Upper lobe of left lung (tissue), 6 donors: ENCODE measurements around the gene KRTAP19-4. TPM values are rescaled to one million over a fixed set of nuclear protein-coding genes. Genes with fewer than 3 reads are reported as not detected.

ENCODE experiments used
- ATAC-seq, 2 donors: fragments of 200-7000 bp; cut with Tn5 transposase; one replicate each; pipeline ENCODE4 v1.9.1; 2022; ENCODE audit warnings: mild to moderate bottlenecking in 2 of 2, moderate library complexity in 2 of 2; ENCODE audit not compliant: low FRiP score in 2 of 2
- DNase-seq, 2 donors: peaks; one replicate each; pipeline ENCODE4 v3.0.0-alpha.2; 2019 to 2020
- H3K27ac ChIP-seq, 4 donors: fragments of 200-600 bp; sonication (generic); one replicate each; pipeline ENCODE4 v1.5.1; 2016 to 2019
- H3K27me3 ChIP-seq, 4 donors: fragments of 200-600 bp; sonication (generic); one replicate each; pipeline ENCODE4 v1.5.1; 2017 to 2019
- H3K36me3 ChIP-seq, 4 donors: fragments of 200-600 bp; sonication (generic); one replicate each; pipeline ENCODE4 v1.5.1; 2016 to 2019
- H3K4me1 ChIP-seq, 4 donors: fragments of 200-600 bp; sonication (generic); one replicate each; pipeline ENCODE4 v1.5.1; 2018 to 2019
- H3K4me3 ChIP-seq, 4 donors: fragments of 200-600 bp; sonication (generic); one replicate each; pipeline ENCODE4 v1.5.1; 2017 to 2019; ENCODE audit warnings: mild to moderate bottlenecking in 2 of 4, moderate library complexity in 1 of 4
- H3K9me3 ChIP-seq, 4 donors: fragments of 200-600 bp; sonication (generic); one replicate each; pipeline ENCODE4 v1.5.1; 2018 to 2019
- EP300 ChIP-seq, 4 donors: sonication (generic); formaldehyde crosslinking; IDR thresholded peaks; one replicate each; pipeline ENCODE4 v1.5.1; 2017; ENCODE audit warnings: antibody characterized with exemption in 4 of 4, control low read depth in 2 of 4
- POLR2A ChIP-seq, 4 donors: fragments of 450-650 bp; IDR thresholded peaks; one replicate each; pipeline ENCODE4 v1.5.1; 2016 to 2017; ENCODE audit warnings: antibody characterized with exemption in 4 of 4, mild to moderate bottlenecking in 2 of 4
- POLR2AphosphoS5 ChIP-seq, 2 donors: sonication (generic); formaldehyde crosslinking; IDR thresholded peaks; one replicate each; pipeline ENCODE4 v1.5.1; 2017; ENCODE audit warnings: antibody characterized with exemption in 2 of 2
- WGBS, 2 donors: methylation state at CpG; one replicate each; pipeline ENCODE4 v1.1.5; 2017 to 2018; 5-methylcytosine and 5-hydroxymethylcytosine counted together
- total RNA-seq, 6 donors: library from RNA; depleted of rRNA in 4 of 6; stranded (reverse); fragments of >200 nt in 4 of 6; gene quantifications; one replicate each; pipeline versions ENCODE4 v1.1.0 to v1.2.1, GENCODE V29; 2016 to 2021
- TF ChIP-seq, protein P1 (sequence below), 6 experiments: fragments of 450-650 bp in 4 of 6; fragments of 200-600 bp in 2 of 6; sonication (generic) in 2 of 6; IDR thresholded peaks; one replicate each; pipeline ENCODE4 v1.5.1; 2016 to 2019; ENCODE audit warnings: antibody characterized with exemption in 6 of 6
- donor health status: DM: no; HTN: no; CAD: no; lungs with moderate emphysema.
- donor health status: DM: no; HTN: yes; CAD: no; lungs with severe emphysema.

Gene KRTAP19-4
- total RNA-seq, 6 donors from 2014 or later = not detected

DNA sequence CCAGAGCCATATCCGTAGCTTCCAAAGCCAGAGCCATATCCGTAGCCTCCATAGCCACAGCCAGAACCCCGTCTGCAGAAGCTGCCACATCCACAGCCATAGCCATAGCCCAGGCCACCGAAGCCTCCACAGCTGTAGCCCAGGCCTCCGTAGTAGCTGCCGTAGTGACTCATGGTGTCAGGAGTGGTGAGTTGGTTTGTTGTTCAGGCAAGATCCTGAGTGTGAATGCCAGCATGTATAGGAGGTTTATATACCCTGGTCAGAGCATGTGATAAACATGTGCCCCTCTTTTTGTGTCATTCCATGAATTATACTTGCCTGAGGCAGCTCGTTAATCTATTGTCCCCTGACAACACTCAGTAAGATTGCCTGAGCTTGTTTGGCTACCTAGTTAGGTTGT, 16.8 kb downstream of the KRTAP19-4 start, which contains the start of gene KRTAP19-1:
Gene KRTAP19-1, minus strand, starts transcription at position 223 of the 400 bp plus-strand sequence. Its CDS starts 50 bp downstream, at position 173.
- Histone ChIP-seq H3K4me1 (no peaks in the 10 kb centered on the region), H3K9me3 (no peaks in the 10 kb centered on the region), H3K27ac (no peak within 1 kb of the TSS), H3K4me3 (no peak within 1 kb of the TSS), H3K36me3 (no peaks in the 10 kb centered on the region), H3K27me3 (no peaks in the 10 kb centered on the region)
- DNase-seq = no peak
- WGBS, 2 donors = 86 to 94% methylated on average over 7 of the region's 7 CpGs
- ATAC-seq = no peak
- TF ChIP-seq EP300 (IDR thresholded peaks at IDR 0.05) (no peak), POLR2A (IDR thresholded peaks at IDR 0.05) (no peak), POLR2AphosphoS5 (IDR thresholded peaks at IDR 0.05) (no peak)
- TF ChIP-seq, protein P1, sequence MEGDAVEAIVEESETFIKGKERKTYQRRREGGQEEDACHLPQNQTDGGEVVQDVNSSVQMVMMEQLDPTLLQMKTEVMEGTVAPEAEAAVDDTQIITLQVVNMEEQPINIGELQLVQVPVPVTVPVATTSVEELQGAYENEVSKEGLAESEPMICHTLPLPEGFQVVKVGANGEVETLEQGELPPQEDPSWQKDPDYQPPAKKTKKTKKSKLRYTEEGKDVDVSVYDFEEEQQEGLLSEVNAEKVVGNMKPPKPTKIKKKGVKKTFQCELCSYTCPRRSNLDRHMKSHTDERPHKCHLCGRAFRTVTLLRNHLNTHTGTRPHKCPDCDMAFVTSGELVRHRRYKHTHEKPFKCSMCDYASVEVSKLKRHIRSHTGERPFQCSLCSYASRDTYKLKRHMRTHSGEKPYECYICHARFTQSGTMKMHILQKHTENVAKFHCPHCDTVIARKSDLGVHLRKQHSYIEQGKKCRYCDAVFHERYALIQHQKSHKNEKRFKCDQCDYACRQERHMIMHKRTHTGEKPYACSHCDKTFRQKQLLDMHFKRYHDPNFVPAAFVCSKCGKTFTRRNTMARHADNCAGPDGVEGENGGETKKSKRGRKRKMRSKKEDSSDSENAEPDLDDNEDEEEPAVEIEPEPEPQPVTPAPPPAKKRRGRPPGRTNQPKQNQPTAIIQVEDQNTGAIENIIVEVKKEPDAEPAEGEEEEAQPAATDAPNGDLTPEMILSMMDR (IDR thresholded peaks at IDR 0.05) = no peak

DNA sequence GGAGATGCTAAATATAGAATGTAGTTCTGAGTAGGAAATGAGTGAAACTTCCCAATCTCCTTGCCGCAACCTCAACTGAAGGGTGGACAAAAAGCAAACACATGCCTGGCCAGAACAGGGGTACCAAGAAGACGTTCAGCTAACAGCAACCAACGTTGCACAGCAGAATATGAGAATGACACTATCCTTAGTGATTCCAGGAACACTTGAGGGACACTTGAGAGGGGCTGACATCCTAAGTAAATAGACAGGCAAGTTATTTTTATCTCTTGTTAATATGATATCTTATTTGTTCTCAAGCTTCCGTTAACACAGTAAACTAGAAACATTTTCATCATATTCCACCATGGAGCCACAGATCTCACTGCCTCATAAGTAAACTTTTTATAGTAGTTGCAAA, 17.7 kb downstream of the KRTAP19-4 start:
- DNase-seq (no peak), ATAC-seq (no peak)
- TF ChIP-seq POLR2A (IDR thresholded peaks at IDR 0.05) (no peak), POLR2AphosphoS5 (IDR thresholded peaks at IDR 0.05) (no peak)
- H3K4me3 ChIP-seq = no peak overlapping the region
- no peaks in the 10 kb centered on the region for H3K27me3 ChIP-seq
- WGBS, 2 donors = 40 to 44% methylated on average over 4 of the region's 4 CpGs
- no peaks in the 10 kb centered on the region for H3K4me1 ChIP-seq
- H3K27ac ChIP-seq = no peak overlapping the region
- H3K36me3 ChIP-seq = no peaks in the 10 kb centered on the region
- no peaks in the 10 kb centered on the region for H3K9me3 ChIP-seq

DNA sequence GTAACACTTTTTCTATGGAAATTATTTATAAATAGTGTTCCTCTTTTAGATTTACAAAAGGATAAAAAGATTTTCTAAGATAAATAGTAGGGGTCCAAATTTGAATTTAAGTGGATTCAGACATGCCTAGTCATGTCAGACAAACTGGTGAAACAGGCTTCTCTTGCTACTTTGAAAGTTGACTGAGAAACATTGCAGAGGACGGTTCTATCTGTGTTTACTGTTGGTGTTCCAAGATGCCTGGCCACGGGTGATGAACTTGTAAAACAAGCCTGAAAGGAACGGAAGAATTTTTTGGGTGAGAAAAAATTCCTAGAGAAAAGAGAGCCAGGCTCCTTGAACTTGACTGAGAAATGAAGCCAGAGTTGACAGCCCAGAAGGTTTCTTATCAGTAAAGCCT, 19.0 kb downstream of the KRTAP19-4 start:
- Histone ChIP-seq H3K27me3 (no peaks in the 10 kb centered on the region), H3K9me3 (no peaks in the 10 kb centered on the region), H3K4me1 (no peaks in the 10 kb centered on the region), H3K4me3 (no peak overlapping the region), H3K36me3 (no peaks in the 10 kb centered on the region), H3K27ac (no peak overlapping the region)
- 25 to 41% methylated on average over 3 of the region's 3 CpGs for WGBS, 2 donors
- no peak for ATAC-seq
- TF ChIP-seq POLR2A (IDR thresholded peaks at IDR 0.05) (no peak), POLR2AphosphoS5 (IDR thresholded peaks at IDR 0.05) (no peak), EP300 (IDR thresholded peaks at IDR 0.05) (no peak)
- TF ChIP-seq, protein P1 (IDR thresholded peaks at IDR 0.05) = no peak
- no peak for DNase-seq

DNA sequence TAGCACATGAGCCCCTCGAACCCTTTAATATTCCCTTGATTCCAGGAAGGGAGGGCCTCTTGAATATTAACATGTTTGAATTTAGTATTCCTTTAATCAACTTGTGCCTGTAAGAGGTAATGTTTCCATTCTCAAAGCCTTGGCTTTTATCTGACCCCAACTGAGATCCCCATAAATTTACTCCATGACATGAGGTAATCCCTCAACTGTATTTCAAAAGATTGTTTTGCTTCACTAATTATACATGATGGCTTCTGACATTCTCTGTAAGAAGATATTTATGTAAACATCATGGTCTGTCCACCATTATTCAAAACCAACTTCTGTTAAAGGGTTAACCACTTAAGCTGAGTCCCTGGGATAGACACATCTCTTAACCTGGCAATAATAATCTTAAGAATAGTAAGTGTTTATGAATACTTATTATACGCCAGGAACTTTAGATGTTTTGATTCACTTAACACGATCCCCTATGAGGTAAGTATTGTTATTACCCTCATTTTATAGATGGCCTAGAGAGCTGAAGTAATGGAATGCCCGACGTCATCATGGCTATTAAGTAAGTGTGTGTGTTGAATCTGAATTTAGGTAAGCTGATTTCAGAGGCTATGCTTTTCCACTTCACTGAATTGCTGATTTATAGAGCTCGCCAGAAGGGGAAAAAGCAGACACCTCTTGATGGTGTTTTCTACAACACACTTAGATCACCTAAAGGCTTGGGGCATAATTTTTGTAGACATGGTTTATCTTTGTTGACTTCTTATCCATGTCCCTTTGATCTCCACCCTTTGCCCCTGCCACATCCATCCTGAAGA, 27.9 kb downstream of the KRTAP19-4 start:
- DNase-seq (no peak), ATAC-seq (no peak)
- Histone ChIP-seq H3K4me3 (no peak overlapping the region), H3K9me3 (no peaks in the 10 kb centered on the region), H3K27me3 (no peaks in the 10 kb centered on the region), H3K27ac (no peak overlapping the region), H3K36me3 (no peaks in the 10 kb centered on the region), H3K4me1 (no peaks in the 10 kb centered on the region)
- 51 to 65% methylated on average over 6 of the region's 6 CpGs for WGBS, 2 donors
- TF ChIP-seq POLR2A (IDR thresholded peaks at IDR 0.05) = no peak
- TF ChIP-seq, protein P1 (IDR thresholded peaks at IDR 0.05) = no peak
- no peak for TF ChIP-seq POLR2AphosphoS5 (IDR thresholded peaks at IDR 0.05)
- TF ChIP-seq EP300 (IDR thresholded peaks at IDR 0.05) = no peak

DNA sequence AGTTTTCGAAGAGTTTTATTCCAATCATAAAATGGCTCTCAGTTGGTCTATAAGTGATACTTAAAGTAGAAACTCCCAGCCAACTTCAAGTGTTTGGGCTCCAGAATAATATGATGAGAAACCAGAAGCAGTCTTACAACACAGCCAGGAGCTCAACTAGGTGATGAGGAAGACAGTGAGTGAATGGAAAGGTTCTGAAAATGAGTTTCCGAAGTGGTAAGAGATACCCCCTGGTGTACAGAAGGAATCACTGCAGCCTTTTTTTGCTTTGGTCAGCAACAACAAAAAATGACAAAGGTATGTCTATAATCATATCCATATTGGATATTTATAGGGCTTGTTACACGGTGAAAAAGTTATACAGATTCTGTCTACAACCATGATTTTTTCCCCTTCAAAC, 33.3 kb downstream of the KRTAP19-4 start:
- Histone ChIP-seq H3K9me3 (no peaks in the 10 kb centered on the region), H3K27ac (no peak overlapping the region), H3K4me1 (no peaks in the 10 kb centered on the region), H3K4me3 (no peak overlapping the region), H3K36me3 (no peaks in the 10 kb centered on the region), H3K27me3 (no peaks in the 10 kb centered on the region)
- no peak for DNase-seq
- WGBS, 2 donors = 42 to 68% methylated on average over 3 of the region's 3 CpGs
- no peak for ATAC-seq
- no peak for TF ChIP-seq POLR2AphosphoS5 (IDR thresholded peaks at IDR 0.05)
- TF ChIP-seq, protein P1 (IDR thresholded peaks at IDR 0.05) = peak in 1 of 6 experiments; percentile 23
